KOPT-K1 (cell line): Measurements from ENCODE around the gene SLFN5.
"Not testable (repeated sequence)": the region's sequence is repeated elsewhere in the genome, so short reads cannot be mapped to it uniquely, and the experiment has no call there.

Source experiments
- H3K27ac ChIP-seq: fragments of 200-600 bp; sonication (generic); 2 replicates; pipeline ENCODE4 v1.5.1; 2016; ENCODE audit warnings: antibody characterized with exemption, mild to moderate bottlenecking, low read depth, low read length; ENCODE audit not compliant: poor library complexity, severe bottlenecking
- H3K36me3 ChIP-seq: fragments of 200-600 bp; sonication (generic); 2 replicates; pipeline ENCODE4 v1.5.1; 2017; ENCODE audit warnings: antibody characterized with exemption, mild to moderate bottlenecking, low read length, moderate library complexity; ENCODE audit not compliant: insufficient read depth
- H3K9me3 ChIP-seq: fragments of 200-600 bp; sonication (generic); 2 replicates; pipeline ENCODE4 v1.5.1; 2017; ENCODE audit warnings: antibody characterized with exemption, low read length, mild to moderate bottlenecking; ENCODE audit not compliant: insufficient read depth, poor library complexity, severe bottlenecking

The SLFN5 gene

GRCh38 chr17:35242805-35243560, at the start of gene SLFN5:
Gene SLFN5 (plus strand): TSS chr17:35243072. CDS start chr17:35258691, 15,619 bp downstream.
- H3K9me3 ChIP-seq: no peaks in the 10 kb centered on the region
- peaks cover 15% of the 10 kb centered on the region for H3K36me3 ChIP-seq
- peak within 1 kb of the TSS; percentile 96 for H3K27ac ChIP-seq

- H3K36me3 ChIP-seq: not testable (repeated sequence)
- peaks cover 22% of the 10 kb centered on the region for H3K9me3 ChIP-seq
- H3K27ac ChIP-seq: peak within 1 kb of the TSS; percentile 34
Measured at GRCh38 chr17:35194001-35194400, 48.9 kb upstream of the SLFN5 start, which contains the start of gene SLC35G3. Gene SLC35G3 (minus strand): TSS chr17:35194393. CDS start chr17:35194307, 86 bp downstream.

GRCh38 chr17:35195062-35195461, 47.8 kb upstream of the SLFN5 start:
- not testable (repeated sequence) for H3K36me3 ChIP-seq, H3K27ac ChIP-seq
- H3K9me3 ChIP-seq: peaks cover 32% of the 10 kb centered on the region

- peaks cover 36% of the 10 kb centered on the region for H3K9me3 ChIP-seq
- H3K36me3 ChIP-seq: not testable (repeated sequence)
Measured at GRCh38 chr17:35202582-35202981, 40.3 kb upstream of the SLFN5 start.

GRCh38 chr17:35210741-35211140, 32.1 kb upstream of the SLFN5 start:
- Histone ChIP-seq H3K9me3 (peaks cover 9% of the 10 kb centered on the region), H3K27ac (no peak overlapping the region), H3K36me3 (no peaks in the 10 kb centered on the region)

More at GRCh38 chr17:35202582-35202981, 40.3 kb upstream of the SLFN5 start:
- not testable (repeated sequence) for H3K27ac ChIP-seq

GRCh38 chr17:35212668-35213067, 30.2 kb upstream of the SLFN5 start:
- H3K27ac ChIP-seq: peak overlapping the region; percentile 99
- peaks cover 9% of the 10 kb centered on the region for H3K9me3 ChIP-seq
- no peaks in the 10 kb centered on the region for H3K36me3 ChIP-seq

GRCh38 chr17:35213412-35213940, 29.4 kb upstream of the SLFN5 start:
- peaks cover 9% of the 10 kb centered on the region for H3K9me3 ChIP-seq
- H3K36me3 ChIP-seq: no peaks in the 10 kb centered on the region
- H3K27ac ChIP-seq: peak overlapping the region; percentile 99

GRCh38 chr17:35214192-35214591, 28.7 kb upstream of the SLFN5 start:
- peak overlapping the region; percentile 99 for H3K27ac ChIP-seq
- no peaks in the 10 kb centered on the region for H3K36me3 ChIP-seq
- H3K9me3 ChIP-seq: peaks cover 9% of the 10 kb centered on the region

GRCh38 chr17:35214631-35215273, 28.1 kb upstream of the SLFN5 start:
- H3K36me3 ChIP-seq: no peaks in the 10 kb centered on the region
- peaks cover 9% of the 10 kb centered on the region for H3K9me3 ChIP-seq
- H3K27ac ChIP-seq: peak overlapping the region; percentile 99

GRCh38 chr17:35217107-35217506, 25.8 kb upstream of the SLFN5 start:
- Histone ChIP-seq H3K27ac (peak overlapping the region; percentile 99), H3K9me3 (no peaks in the 10 kb centered on the region), H3K36me3 (no peaks in the 10 kb centered on the region)

GRCh38 chr17:35218915-35219314, 24.0 kb upstream of the SLFN5 start:
- H3K36me3 ChIP-seq: no peaks in the 10 kb centered on the region
- peaks cover 6% of the 10 kb centered on the region for H3K9me3 ChIP-seq
- H3K27ac ChIP-seq: peak overlapping the region; percentile 99

- Histone ChIP-seq H3K27ac (no peak overlapping the region), H3K9me3 (peaks cover 6% of the 10 kb centered on the region), H3K36me3 (no peaks in the 10 kb centered on the region)
Measured at GRCh38 chr17:35222452-35222851, 20.4 kb upstream of the SLFN5 start.

GRCh38 chr17:35224436-35224835, 18.4 kb upstream of the SLFN5 start:
- Histone ChIP-seq H3K36me3 (no peaks in the 10 kb centered on the region), H3K9me3 (peaks cover 6% of the 10 kb centered on the region), H3K27ac (peak overlapping the region; percentile 30)

- no peak overlapping the region for H3K27ac ChIP-seq
- H3K36me3 ChIP-seq: no peaks in the 10 kb centered on the region
- H3K9me3 ChIP-seq: peaks cover 9% of the 10 kb centered on the region
Measured at GRCh38 chr17:35227546-35227945, 15.3 kb upstream of the SLFN5 start.

- Histone ChIP-seq H3K27ac (no peak overlapping the region), H3K9me3 (peaks cover 6% of the 10 kb centered on the region), H3K36me3 (no peaks in the 10 kb centered on the region)
Measured at GRCh38 chr17:35229638-35230037, 13.2 kb upstream of the SLFN5 start.
